HG02623 (cell line): ENCODE results near the gene KDELR3.

ENCODE experiments used
- ATAC-seq: cut with Tn5 transposase; IDR thresholded peaks from one replicate; pipeline ENCODE4 v1.9.1; 2021; ENCODE audit warnings: moderate library complexity; ENCODE audit not compliant: unreplicated experiment

KDELR3 gene

DNA sequence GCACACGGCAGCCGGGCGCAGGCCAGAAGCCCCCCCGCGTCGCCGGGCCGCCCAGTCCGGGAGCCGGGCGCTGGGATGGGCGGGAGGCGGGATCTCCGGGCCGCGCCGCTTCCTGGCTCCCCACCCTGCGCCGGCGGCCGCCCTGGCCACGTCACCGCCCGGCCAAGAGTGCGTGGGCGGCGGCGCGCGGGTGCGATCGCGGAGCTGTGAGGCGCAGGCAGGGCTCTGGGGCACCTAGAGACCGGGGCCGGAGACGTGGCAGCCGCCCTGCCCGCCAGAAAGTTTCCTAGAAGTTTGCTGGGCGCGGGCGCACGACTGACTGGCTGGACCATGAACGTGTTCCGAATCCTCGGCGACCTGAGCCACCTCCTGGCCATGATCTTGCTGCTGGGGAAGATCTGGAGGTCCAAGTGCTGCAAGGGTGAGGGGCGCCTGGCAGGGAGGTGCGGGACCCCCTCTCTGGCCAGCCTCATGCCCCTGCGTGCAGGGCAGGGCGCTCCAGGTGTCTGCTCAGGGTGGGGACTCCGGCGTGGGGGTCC is at the start of gene KDELR3:
Gene KDELR3, plus strand, starts transcription at position 193 of the 539 bp plus-strand sequence. Its CDS starts 138 bp downstream, at position 331.
- peak; percentile 48 for ATAC-seq

DNA sequence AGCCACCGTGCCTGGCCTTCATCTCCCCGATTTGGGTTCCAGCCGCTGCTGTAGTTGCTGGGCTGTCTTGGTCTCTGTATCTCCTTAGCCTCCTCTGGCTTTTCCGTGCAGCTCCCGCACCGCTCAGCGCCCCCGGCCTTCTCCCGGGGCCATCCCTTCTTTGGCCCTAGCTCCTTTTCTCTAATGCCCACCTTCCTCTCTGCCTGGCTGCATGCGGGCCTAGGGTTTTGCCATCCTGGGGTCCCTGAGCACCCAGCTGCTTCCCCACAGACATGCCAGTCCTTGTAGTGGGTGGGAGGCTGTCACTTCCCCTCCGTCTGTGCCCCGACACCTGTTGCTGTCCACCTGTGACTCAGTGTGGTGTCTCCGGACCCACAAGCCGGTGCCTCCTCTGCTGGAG is 49.3 kb upstream of the KDELR3 start:
- ATAC-seq: no peak

DNA sequence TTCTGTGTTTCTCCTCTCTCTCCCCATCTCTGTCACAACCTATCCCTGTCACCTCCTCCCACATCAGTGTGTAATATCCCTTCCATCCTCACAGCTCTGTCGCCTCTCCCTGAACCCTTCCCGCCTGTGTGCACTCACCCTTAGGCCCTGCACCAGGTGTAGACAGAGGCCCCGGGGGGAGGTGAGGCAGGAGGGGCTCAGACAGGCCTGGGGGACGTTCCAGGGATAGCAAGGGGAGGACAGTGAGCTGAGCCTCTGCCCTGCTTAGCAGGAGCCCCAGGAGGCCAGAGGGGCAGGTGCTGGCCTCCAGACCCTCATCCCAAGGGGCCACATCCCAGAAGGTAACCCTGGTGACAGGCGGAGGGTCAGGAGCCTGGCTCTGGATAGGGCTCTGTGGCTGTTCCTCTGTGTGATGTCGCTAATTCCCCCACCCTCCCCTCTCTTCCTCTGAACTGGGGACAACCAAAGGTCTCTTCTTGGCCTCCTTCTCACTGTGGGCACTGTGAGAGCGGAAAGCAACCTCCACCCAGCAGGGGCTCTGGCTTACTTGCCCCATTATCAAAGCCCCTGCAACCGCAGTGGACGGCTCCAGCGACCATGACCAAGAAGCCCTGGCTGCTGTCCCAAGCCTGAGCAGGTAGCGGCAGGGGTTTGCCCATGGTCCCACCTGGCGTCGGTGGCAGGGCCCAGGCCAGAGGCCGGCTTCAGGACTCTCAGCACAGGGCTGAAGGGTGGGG is 48.6 kb upstream of the KDELR3 start:
- no peak for ATAC-seq

DNA sequence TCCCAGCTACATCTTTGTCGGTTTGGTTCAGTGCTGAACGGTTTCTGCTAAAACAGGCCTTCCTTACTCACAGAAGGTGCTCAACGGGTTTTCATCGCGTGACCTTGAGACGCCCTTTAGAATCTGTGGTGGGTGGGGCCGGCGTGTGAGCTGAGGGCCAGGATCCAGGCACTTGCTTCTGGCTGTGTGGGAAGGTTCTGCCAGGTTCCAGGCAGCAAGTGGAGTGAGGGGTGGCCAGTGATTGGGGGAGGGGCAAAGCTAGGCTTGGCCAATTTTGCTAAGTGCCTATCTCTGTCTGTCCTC is 48.1 kb upstream of the KDELR3 start:
- ATAC-seq: no peak

DNA sequence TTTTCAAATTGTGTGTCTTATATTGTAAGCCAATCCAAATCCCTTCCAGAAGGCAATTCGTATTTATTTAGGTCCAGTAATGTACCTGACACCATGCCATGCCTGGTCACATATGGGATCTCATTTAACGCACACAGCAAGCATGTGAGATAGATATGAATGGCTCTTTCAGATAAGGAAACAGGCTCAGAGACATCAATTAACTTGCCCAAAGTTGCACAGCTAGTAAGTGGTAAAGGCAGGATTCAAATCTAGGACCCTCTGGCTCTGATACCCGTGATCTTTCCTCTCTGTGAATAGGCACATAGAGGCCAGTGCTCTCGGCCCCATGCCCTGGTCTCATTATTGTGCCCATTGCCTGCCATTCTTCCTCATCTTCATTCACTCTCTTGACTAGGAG is 47.2 kb upstream of the KDELR3 start:
- ATAC-seq: no peak

DNA sequence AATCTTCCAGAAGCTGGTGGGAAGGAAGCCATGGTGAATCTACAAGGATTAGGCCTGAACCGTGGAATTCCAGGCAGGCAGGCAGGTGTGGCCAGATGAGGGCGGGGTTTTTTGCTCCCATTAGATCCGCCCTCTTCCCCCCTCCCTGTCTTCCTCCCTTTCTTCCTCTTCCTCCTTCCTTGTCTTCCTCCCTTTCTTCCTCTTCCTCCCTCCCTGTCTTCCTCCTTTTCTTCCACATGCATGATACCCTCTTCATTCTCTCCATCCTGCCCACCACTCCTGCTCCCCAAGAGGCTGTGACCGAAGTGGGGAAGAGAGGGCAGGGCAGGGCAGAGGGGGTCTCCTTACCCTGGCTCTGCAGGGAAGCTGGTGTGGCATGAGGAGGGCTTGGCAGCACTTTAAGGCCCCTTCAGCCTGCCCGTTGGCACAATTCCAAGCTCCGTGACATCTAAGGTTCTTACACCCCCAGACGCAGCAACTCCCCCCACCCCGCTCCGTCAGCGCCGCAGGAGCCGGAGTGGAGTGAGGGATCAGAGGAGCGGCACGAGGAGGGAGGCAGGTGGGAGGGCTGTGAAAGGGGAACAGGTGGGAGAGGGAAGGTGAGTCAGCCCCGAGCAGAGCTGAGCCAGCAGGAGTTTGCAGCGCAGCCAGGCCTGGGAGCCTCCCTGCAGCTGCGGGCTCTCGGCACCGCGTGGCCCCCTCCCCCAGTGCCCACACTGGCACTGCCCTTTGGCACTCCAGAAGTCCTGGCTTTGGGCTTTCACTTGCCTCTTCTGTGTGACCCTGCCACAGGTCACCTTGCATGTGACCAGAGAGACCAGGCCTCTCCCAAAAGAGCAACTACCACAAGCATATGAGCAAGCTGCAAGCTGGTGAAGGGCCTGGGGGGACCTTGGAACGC is 45.0 kb upstream of the KDELR3 start:
- no peak for ATAC-seq

DNA sequence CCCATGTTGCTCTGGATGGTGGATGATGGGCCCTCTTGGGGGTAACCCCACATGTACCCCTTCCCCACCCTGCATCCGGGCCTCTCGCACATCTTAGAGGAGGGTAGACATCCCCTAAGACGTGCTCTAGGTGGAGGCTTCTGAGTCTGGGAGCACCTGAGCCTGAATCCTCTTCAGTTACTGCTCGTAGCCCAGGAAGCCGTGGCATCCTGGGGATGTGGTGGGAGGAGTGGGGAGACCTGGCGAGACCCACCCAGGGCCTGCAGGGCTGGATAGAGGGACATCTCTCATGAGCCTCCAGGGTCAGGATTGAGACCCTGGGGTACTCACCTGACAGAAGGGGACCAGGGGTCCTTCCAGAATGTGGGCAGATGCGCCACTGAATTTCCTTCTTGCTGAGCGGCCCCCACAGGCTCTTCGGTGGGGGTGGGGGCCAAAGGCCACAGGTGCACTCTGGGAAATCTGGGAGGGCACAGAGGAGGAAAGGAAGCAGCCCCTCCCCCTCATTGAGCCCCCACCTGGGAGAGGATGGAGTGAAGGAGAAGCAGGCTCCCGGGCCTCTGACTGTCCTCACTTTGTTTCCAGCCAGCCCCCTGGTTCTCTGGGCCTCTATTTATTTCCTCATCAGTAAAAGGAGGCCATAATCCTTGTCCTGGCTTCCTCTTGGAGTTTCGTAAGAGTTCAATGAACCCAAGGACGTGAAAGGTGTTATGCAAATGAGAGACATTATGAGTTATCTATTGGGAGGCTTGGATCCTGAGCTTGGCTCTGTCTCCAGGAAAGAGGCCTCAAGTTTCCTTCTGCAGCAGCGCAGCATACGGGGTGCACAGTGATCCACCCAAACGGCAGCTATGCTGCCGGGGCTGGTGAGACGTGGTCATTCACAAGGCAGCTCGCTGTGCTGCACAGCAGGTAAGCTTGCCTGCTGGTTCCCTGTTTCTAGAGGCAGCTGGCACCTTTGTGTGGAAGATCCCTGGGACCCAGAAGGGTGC is 44.1 kb upstream of the KDELR3 start:
- no peak for ATAC-seq

DNA sequence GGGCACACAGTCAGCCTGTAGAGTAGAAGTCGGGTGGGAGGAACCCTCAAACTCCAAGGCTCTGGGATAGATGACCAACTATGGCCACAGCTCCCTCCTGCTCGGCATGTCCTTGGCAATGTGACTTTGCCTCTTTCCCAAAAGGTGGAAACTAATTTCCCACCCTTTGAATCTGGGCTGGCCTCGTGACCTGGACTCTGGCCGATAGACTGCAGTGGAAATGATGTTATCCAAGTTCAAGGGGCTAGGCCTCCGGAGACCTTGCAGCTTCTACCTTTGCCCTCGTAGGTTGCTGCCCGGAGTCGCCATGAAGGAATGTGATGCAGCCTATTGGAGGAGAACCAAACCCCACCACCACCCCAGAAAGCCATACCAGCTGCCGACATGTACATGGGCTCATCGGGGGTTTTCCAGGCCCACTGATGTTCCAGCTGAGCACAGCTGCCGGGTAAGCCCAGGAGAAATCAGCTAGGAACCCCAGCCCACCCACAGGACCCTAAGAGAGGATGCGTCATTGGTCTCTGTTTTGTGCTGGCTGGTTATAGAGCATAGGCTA is 43.3 kb upstream of the KDELR3 start:
- no peak for ATAC-seq

DNA sequence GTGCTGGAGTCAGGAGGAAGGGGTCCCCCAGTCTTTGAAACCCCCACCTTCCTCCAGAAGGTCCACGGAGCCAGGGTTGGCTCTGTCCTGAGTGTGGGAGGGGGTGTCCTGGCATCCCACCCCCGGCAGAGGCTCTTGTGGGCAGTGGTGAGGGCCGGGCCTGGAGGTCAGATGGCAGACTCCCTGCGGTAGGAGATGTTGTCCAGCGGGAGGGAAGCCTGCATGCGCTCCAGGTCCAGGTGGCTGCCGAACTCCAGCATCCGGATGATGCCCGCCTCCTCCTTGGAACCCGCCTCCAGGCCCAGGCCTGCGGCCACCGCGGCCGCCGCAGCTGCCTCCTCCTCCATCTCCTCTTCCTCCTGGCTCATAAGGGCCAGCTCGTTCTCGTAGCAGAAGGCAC is 41.3 kb upstream of the KDELR3 start:
- no peak for ATAC-seq

DNA sequence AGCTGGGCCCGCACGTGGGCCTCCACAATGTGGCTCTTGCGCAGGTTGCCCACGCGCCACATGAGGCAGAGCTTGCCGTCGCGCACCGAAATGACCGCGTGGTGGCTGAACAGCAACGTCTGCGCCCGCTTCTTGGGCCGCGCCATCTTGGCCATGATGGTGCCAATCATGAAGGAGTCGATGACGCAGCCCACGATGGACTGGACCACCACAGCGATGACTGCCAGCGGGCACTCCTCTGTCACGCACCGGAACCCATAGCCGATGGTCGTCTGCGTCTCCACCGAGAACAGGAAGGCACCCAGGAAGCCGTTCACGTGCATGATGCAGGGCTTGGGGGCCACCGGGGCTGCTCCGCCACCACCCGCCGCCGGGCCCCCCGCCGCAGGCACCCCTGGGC is 40.4 kb upstream of the KDELR3 start:
- ATAC-seq: no peak

DNA sequence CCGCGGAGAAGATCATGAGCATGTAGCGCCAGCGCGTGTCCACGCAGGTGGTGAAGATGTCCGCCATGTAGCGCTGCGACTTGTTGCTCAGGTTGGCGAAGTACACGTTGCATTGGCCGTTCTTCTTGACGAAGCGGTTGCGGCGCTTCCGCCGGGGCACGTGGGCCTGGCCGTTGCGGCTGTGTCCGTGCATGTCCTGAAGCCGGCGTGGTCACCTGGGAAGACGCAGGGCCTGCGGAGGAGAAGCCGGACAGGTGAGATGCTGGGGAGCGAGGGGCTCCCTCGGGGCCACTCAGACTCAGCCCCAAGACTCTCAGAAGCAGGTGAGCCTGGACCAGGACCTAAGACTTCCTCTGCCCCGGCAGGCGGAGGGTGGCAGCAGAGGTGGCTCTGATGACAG is 40.0 kb upstream of the KDELR3 start:
- no peak for ATAC-seq

DNA sequence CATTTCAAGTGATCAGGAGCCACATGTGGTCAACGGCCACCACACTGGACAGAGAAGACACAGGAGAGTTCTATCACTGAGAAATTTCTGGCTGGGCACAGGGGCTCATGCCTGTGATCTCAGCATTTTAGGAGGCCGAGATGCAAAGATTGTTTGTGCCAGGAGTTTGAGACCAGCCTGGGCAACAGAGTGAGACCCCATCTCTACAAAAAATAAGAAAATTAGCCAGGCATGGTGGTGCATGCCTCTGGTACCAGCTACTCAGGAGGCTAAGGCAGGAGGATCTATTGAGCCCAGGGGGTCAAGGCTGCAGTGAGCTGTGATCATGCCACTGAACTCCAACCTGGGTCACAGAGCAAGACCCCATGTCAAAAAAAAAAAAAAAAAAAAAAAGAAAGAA is 39.2 kb upstream of the KDELR3 start:
- ATAC-seq: no peak

DNA sequence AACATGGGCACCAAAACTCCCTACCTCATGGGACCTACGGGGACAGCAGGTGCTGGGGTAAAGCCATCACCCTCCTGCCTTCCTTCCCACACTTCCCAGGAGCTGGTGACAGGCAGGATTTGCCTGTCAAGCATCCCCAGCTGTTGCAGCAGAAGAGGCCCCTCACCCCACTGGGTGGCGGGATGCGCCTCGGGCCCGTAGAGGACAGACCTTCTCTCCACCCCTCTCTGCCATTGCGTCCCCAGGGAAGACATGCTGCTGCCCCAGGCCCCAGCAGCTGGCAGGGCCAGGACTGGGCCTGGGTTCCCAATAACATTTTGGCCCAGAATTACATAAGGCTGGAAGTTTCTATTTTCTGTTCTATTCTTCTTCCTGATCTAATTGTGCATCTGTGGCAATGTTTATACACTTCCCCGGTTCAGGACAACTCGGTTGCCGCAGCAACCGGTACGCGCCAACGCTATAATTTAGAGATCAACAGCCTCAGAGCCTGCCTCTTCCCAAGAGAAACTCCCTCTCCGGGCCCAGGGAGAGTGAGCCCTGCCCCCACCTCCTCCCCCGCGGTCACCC is 38.3 kb upstream of the KDELR3 start:
- ATAC-seq: no peak

DNA sequence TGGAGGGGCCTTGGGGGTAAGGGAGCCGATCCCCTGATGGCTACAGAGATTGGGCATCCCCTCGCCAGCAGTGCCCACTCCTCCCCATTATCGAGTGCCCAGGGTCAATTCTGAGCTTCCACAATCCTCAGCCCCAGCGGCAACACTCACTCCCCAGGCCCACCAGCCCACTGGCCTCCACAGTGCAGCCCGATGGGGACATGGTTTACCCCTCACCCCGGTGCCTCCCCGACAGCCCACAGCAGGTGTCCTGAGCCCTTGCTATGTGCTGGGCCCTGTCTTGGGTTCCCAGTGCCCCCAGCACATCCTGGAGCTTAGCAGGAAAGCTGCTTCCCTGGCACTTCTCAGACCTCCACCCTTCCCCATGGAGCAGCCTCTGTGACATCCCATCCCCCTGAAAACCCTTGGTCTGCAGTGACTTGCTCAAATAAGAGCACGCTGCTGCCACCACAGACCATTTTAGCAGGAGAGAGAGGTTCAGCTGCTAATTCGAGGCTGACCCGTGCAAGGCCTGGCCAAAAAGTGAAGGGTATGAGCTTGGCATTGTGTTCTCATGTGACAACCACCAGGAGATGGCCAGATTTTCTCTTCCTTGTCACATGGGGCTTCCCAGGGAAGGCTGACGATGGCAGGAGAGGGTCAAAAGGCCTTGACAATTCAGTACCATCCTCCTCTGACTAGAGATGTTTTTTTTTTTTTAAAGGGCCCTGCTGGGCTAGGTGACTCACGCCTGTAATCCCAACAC is 36.5 kb upstream of the KDELR3 start:
- no peak for ATAC-seq

DNA sequence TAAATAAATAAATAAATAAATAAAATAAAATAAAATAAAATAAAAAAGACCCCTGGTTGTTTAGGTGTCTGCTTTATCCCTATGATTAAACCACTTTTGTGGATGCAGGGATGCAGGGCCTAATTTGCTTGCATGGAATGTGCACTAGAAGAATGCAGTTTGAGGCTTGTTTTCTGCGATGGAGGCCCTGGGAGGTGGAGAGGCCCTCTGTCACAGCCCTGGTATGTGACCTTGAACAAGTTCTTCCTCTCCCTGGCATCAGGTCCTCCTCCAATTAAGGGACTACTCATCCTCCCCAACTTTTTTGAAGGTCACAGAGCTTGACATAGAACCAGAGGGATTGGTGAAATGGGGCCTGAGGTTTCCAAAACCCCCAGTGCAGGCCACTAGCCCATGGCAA is 35.6 kb upstream of the KDELR3 start:
- ATAC-seq: no peak

DNA sequence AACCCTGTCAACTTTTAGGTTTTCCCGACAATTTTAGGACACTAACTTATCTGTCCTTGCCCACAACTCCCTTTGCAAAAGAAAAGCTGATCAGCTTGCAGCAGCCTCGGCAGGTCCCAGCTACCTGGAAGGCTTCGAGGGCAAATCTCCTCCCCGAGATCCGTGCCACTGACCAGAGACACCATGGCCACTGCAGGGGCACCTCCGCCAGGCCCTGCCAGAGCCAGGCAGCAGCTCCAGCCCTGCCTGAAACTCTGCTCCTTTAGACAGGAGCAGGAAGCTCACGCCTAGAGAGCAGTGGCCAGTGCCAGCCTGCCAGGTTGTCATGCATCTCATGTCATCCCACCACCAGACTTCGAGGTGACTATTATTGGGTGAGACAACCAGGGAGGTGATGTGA is 34.0 kb upstream of the KDELR3 start:
- ATAC-seq: no peak

DNA sequence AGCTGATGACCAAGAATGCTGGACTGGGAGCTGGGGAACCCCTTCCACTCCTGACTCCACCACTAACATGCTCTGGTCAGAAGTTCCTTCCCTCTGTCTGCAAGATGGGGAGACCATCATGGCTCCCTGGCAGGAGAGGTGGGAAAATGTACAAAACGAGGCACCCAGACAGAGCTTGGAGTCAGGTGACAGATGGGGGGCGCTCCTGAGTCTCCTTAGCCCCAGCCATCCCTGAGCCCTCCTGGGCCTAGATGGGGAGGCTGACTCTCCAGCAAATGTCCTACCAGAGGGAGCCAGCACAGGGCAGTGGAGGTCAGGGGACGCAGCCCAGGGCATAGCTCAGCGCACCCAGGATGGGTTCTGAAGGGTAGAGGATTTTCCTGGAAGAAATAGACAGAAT is 32.9 kb upstream of the KDELR3 start:
- ATAC-seq: no peak

DNA sequence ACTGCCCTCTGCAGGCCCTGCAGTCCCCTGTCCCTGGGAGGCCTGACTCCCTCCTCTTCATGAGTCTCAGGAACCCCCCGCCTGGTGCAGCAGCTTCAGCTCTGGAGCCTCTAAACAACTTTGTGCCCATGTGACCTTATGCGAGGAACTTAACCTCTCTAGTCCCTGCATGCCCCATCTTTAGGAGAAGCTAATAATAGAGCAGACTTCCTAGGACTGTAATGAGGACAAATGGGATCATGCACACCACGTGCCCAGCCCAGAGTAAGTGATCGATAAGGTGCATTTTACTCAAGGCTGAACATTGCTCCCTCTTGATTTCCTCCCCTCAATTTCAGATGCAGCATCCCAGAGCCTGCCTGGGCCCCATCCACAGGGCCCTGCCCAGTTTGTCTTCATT is 31.9 kb upstream of the KDELR3 start:
- ATAC-seq: no peak

DNA sequence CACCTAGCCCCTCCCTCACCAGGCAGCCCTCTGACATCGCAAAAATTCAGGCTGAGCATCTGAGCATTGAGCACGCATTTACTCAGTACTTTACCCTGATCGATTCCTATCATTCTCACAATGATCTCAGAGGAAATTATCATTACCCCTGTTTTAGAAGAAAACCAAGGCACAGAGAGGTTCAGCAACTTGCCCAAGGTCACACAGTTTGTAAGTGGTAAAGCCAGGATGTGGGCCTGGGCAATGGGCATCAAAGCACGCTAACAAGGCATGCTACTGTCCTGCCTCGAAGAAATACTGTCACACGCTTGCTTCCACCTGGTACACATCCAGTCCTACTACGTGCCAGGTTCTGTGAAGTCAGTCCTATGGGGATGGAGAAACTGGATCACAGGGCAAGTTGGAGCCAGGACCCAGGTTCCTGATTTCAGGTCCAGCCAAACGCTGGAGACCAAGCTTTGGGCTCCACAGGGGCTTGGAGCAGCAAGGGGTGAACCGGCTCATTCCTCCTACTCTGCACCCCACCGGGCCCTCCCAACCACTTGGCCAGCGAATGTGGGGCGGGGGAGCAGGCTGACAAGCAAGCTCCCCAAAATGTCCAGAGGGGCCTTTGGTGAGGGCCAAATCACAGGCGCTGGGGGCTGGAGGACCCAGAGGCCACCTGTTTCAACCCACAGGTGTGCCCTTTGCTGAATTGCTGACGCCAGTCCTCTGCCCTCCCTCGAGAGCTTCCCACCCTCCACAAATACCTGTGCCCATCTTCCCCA is 31.1 kb upstream of the KDELR3 start:
- ATAC-seq: no peak
